HepG2 (cell line): Measurements from ENCODE around the gene SLC17A9. TPM values are rescaled to one million over a fixed set of nuclear protein-coding genes. Genes with fewer than 3 reads are reported as not detected.
A peak's percentile ranks its signal among the peaks of the same experiment; 100 is the strongest.

Experiments
- ATM ChIP-seq: fragments of 450-650 bp; IDR thresholded peaks from 2 replicates; pipeline ENCODE4 v1.7.1; 2017; ENCODE audit warnings: mild to moderate bottlenecking, borderline replicate concordance
- GATA4 ChIP-seq: sonication (generic); IDR thresholded peaks from 2 replicates; pipeline ENCODE4 v1.6.1; 2016; ENCODE audit warnings: antibody characterized with exemption, low read depth, borderline replicate concordance
- HIC2 ChIP-seq: sonication (generic); formaldehyde crosslinking; IDR thresholded peaks from 2 replicates; pipeline ENCODE4 v1.9.0; 2022; ENCODE audit warnings: low read depth, missing genetic modification reagents
- KAT2B ChIP-seq: fragments of 150-350 bp; IDR thresholded peaks from 2 replicates; pipeline ENCODE4 v1.6.1; 2014; ENCODE audit warnings: low read depth, low read length, borderline replicate concordance
- NKX3-1 ChIP-seq: sonication (generic); formaldehyde crosslinking; IDR thresholded peaks from 2 replicates; pipeline ENCODE4 v1.5.0; 2020; ENCODE audit warnings: missing genetic modification reagents
- NR2C2 ChIP-seq: sonication (generic); formaldehyde crosslinking; IDR thresholded peaks from 2 replicates; pipeline ENCODE4 v1.4.0; 2020; ENCODE audit warnings: missing genetic modification reagents, mild to moderate bottlenecking, moderate library complexity, borderline replicate concordance
- RFX1 ChIP-seq: fragments of 450-650 bp; IDR thresholded peaks from 2 replicates; pipeline ENCODE4 v1.6.1; 2017
- ZNF121 ChIP-seq: sonication (generic); formaldehyde crosslinking; IDR thresholded peaks from 2 replicates; pipeline ENCODE4 v1.5.0; 2020; ENCODE audit warnings: mild to moderate bottlenecking, missing genetic modification reagents
- ZNF143 ChIP-seq: sonication (generic); formaldehyde crosslinking; IDR thresholded peaks from 2 replicates; pipeline ENCODE4 v1.4.0; 2020; ENCODE audit warnings: missing genetic modification reagents
- ZNF292 ChIP-seq: sonication (generic); formaldehyde crosslinking; IDR thresholded peaks from 2 replicates; pipeline ENCODE4 v1.8.1; 2022; ENCODE audit warnings: mild to moderate bottlenecking, low read depth, missing genetic modification reagents, borderline replicate concordance
- polyA plus RNA-seq, 8 experiments: library from polyadenylated mRNA; depleted of rRNA in 3 of 8; stranded (reverse) in 7 of 8; unstranded in 1 of 8; fragments of >200 nt; fragmentation: Illumina TruSeq in 4 of 8; extraction: Trizol in 4 of 8; gene quantifications; 2 replicates each; pipeline versions ENCODE4 v1.2.1 to v1.2.3, GENCODE V29; 2011 to 2016; ENCODE audit warnings: low read depth in 4 of 8, missing spikeins in 1 of 8, mixed read lengths in 1 of 8; ENCODE audit not compliant: insufficient read depth in 1 of 8
- total RNA-seq, 5 experiments: library from RNA; depleted of rRNA; stranded (reverse); fragments of >200 nt; fragmentation: Illumina TruSeq; extraction: Trizol; gene quantifications; 2 replicates each; pipeline ENCODE4 v1.2.3, GENCODE V29; 2016; ENCODE audit warnings: low read depth in 1 of 5
- TF ChIP-seq, protein P1 (sequence below): sonication (generic); formaldehyde crosslinking; IDR thresholded peaks from 2 replicates; pipeline ENCODE4 v1.5.1; 2020; ENCODE audit warnings: missing genetic modification reagents, mild to moderate bottlenecking, borderline replicate concordance
- TF ChIP-seq, protein P2 (sequence below): sonication (generic); formaldehyde crosslinking; IDR thresholded peaks from 2 replicates; pipeline ENCODE4 v1.4.0; 2020; ENCODE audit warnings: missing genetic modification reagents
- TF ChIP-seq, protein P3 (sequence below): sonication (generic); formaldehyde crosslinking; IDR thresholded peaks from 2 replicates; pipeline ENCODE4 v1.4.0; 2020; ENCODE audit warnings: missing genetic modification reagents, borderline replicate concordance
- TF ChIP-seq, protein P4 (sequence below): sonication (generic); formaldehyde crosslinking; IDR thresholded peaks from 2 replicates; pipeline ENCODE4 v1.4.0; 2020; ENCODE audit warnings: missing genetic modification reagents, low read depth, mild to moderate bottlenecking, borderline replicate concordance

The SLC17A9 gene
- total and polyA plus RNA-seq, 2 of the 13 experiments (the other 11 are each of a cell fraction or from before 2014, with no cell fraction given), result 110 to 191 TPM

GRCh38 chr20:62971950-62972844 is 19.7 kb downstream of the SLC17A9 start (continued):
- TF ChIP-seq, protein P1, sequence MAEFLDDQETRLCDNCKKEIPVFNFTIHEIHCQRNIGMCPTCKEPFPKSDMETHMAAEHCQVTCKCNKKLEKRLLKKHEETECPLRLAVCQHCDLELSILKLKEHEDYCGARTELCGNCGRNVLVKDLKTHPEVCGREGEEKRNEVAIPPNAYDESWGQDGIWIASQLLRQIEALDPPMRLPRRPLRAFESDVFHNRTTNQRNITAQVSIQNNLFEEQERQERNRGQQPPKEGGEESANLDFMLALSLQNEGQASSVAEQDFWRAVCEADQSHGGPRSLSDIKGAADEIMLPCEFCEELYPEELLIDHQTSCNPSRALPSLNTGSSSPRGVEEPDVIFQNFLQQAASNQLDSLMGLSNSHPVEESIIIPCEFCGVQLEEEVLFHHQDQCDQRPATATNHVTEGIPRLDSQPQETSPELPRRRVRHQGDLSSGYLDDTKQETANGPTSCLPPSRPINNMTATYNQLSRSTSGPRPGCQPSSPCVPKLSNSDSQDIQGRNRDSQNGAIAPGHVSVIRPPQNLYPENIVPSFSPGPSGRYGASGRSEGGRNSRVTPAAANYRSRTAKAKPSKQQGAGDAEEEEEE, result peak; percentile 99
- TF ChIP-seq, protein P2, sequence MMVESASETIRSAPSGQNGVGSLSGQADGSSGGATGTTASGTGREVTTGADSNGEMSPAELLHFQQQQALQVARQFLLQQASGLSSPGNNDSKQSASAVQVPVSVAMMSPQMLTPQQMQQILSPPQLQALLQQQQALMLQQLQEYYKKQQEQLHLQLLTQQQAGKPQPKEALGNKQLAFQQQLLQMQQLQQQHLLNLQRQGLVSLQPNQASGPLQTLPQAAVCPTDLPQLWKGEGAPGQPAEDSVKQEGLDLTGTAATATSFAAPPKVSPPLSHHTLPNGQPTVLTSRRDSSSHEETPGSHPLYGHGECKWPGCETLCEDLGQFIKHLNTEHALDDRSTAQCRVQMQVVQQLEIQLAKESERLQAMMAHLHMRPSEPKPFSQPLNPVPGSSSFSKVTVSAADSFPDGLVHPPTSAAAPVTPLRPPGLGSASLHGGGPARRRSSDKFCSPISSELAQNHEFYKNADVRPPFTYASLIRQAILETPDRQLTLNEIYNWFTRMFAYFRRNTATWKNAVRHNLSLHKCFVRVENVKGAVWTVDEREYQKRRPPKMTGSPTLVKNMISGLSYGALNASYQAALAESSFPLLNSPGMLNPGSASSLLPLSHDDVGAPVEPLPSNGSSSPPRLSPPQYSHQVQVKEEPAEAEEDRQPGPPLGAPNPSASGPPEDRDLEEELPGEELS (CRISPR knock-in tag), result 0 out of 2 replicates have a peak, but pooled peaks have one; percentile 43
- TF ChIP-seq RFX1 (no peak), NKX3-1 (CRISPR knock-in tag) (no peak), ZNF292 (peak; percentile 55; the same call in 1 of the 2 replicates), NR2C2 (CRISPR knock-in tag) (peak; percentile 32; the same call in 1 of the 2 replicates), KAT2B (no peak), ZNF121 (CRISPR knock-in tag) (no peak), ZNF143 (no peak), HIC2 (CRISPR knock-in tag) (peak; percentile 74), GATA4 (no peak), ATM (no peak)
- TF ChIP-seq, protein P3, sequence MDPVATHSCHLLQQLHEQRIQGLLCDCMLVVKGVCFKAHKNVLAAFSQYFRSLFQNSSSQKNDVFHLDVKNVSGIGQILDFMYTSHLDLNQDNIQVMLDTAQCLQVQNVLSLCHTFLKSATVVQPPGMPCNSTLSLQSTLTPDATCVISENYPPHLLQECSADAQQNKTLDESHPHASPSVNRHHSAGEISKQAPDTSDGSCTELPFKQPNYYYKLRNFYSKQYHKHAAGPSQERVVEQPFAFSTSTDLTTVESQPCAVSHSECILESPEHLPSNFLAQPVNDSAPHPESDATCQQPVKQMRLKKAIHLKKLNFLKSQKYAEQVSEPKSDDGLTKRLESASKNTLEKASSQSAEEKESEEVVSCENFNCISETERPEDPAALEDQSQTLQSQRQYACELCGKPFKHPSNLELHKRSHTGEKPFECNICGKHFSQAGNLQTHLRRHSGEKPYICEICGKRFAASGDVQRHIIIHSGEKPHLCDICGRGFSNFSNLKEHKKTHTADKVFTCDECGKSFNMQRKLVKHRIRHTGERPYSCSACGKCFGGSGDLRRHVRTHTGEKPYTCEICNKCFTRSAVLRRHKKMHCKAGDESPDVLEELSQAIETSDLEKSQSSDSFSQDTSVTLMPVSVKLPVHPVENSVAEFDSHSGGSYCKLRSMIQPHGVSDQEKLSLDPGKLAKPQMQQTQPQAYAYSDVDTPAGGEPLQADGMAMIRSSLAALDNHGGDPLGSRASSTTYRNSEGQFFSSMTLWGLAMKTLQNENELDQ (CRISPR knock-in tag), result no peak
- TF ChIP-seq, protein P4, sequence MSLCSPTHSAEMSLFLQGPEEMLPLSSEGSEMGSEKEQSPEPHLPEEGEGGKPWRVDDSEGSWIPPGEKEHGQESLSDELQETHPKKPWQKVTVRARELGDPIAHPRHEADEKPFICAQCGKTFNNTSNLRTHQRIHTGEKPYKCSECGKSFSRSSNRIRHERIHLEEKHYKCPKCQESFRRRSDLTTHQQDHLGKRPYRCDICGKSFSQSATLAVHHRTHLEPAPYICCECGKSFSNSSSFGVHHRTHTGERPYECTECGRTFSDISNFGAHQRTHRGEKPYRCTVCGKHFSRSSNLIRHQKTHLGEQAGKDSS (CRISPR knock-in tag), result 0 out of 2 replicates have a peak, but pooled peaks have one; percentile 92
